ENCODE measurements around the gene USP13.

DNA sequence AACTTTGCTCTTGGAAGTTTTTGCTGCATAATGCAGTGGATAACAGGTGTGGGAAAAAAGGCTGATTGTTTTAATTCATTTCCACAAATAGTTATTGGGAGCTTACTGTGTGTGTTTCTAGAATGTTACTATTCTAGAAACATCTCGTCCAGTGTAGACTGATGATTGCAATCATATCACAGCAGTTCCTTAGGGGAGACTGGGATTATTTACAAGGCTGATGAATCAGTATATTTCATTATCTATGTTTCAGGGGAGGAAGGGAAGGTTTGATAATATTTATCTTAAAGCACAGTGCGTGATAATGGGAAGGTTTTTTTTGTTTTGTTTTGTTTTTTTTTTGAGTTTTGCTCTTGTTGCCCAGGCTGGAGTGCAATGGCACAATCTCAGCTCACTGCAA, 2.4 kb downstream of the USP13 start:
- TF ChIP-seq POLR2A (IDR thresholded peaks at IDR 0.05) = no peak
- TF ChIP-seq, protein P1, sequence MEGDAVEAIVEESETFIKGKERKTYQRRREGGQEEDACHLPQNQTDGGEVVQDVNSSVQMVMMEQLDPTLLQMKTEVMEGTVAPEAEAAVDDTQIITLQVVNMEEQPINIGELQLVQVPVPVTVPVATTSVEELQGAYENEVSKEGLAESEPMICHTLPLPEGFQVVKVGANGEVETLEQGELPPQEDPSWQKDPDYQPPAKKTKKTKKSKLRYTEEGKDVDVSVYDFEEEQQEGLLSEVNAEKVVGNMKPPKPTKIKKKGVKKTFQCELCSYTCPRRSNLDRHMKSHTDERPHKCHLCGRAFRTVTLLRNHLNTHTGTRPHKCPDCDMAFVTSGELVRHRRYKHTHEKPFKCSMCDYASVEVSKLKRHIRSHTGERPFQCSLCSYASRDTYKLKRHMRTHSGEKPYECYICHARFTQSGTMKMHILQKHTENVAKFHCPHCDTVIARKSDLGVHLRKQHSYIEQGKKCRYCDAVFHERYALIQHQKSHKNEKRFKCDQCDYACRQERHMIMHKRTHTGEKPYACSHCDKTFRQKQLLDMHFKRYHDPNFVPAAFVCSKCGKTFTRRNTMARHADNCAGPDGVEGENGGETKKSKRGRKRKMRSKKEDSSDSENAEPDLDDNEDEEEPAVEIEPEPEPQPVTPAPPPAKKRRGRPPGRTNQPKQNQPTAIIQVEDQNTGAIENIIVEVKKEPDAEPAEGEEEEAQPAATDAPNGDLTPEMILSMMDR (IDR thresholded peaks at IDR 0.05) = no peak
